ENCODE results near the gene ZNF585A. TPM values are rescaled to one million over a fixed set of nuclear protein-coding genes. Genes with fewer than 3 reads are reported as not detected.

The ZNF585A gene
- total and polyA plus RNA-seq, 2 of the 4 experiments (the other 2 are of a cell fraction), result 6.2 to 9.5 TPM

DNA sequence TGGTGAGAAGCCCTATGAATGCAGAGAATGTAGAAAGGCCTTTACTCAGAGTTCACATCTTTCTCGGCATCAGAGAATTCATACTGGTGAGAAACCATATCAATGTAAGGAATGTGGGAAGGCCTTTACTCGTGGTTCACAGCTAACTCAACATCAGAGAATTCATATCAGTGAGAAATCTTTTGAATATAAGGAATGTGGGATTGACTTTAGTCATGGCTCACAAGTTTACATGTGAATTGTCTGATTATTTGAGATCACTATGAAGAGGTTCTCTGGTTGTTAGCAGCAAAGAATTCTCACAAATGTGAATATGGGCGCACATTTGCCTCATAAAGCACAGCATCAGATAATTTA, 43.7 kb downstream of the ZNF585A start:
- Histone ChIP-seq H2BK15ac (ENCODE audit: low read depth, low read length) (no peak overlapping the region), H2AFZ (replicated peaks; ENCODE audit: low read length, poor library complexity) (no peak overlapping the region), H3K14ac (replicated peaks; ENCODE audit: low read depth, low read length) (no peak overlapping the region), H2BK20ac (ENCODE audit: low read depth, low read length) (no peak overlapping the region), H3K4me2 (ENCODE audit: low read depth, low read length) (no peak overlapping the region), H2AK9ac (replicated peaks; ENCODE audit: low read depth, low read length, poor library complexity) (no peak overlapping the region), H3K4me3 (ENCODE audit: insufficient read depth, low read depth, low read length) (no peak overlapping the region), H3K56ac (ENCODE audit: extremely low read depth, insufficient read depth, low read length) (no peak overlapping the region), H3K4ac (ENCODE audit: low read depth, low read length) (no peak overlapping the region), H2AK5ac (ENCODE audit: low read depth, low read length) (no peak overlapping the region), H2BK120ac (ENCODE audit: low read depth, low read length) (no peak overlapping the region), H3K18ac (ENCODE audit: low read depth, low read length) (no peak overlapping the region), H3K27me3 (ENCODE audit: control insufficient read depth, insufficient read depth, low read length) (no peaks in the 10 kb centered on the region), H4K20me1 (ENCODE audit: insufficient read depth, low read length) (no peaks in the 10 kb centered on the region), H3K27ac (ENCODE audit: insufficient read depth, low read length) (no peak overlapping the region), H2BK5ac (ENCODE audit: low read depth, low read length, poor library complexity, severe bottlenecking) (no peak overlapping the region), H3K9ac (ENCODE audit: low read depth, low read length) (no peak overlapping the region), H4K91ac (ENCODE audit: insufficient read depth, low read depth, low read length) (no peak overlapping the region), H3K36me3 (ENCODE audit: control insufficient read depth, insufficient read depth, low read length) (peaks cover 15% of the 10 kb centered on the region), H4K5ac (ENCODE audit: low read depth, low read length) (no peak overlapping the region), H3K9me3 (ENCODE audit: control insufficient read depth, insufficient read depth, low read length) (peaks cover 69% of the 10 kb centered on the region), H4K8ac (ENCODE audit: low read depth in 2 of 2, low read length in 2 of 2) (no peak overlapping the region), H3K4me1 (ENCODE audit: control insufficient read depth, insufficient read depth, low read length) (no peaks in the 10 kb centered on the region), H3K23ac (ENCODE audit: low read depth, low read length) (no peak overlapping the region), H3K9me1 (ENCODE audit: insufficient read depth, low read length) (no peaks in the 10 kb centered on the region), H3K79me1 (ENCODE audit: low read depth in 1 of 2, low read length in 2 of 2) (no peaks in the 10 kb centered on the region)
- POLR2A ChIA-PET (ENCODE audit: unreplicated experiment), result no interaction called here
- in situ Hi-C loops (cut with MboI; ENCODE audit: low sequenced_read_pairs), result no loop called here
- WGBS, 2 experiments (ENCODE audit: extremely low coverage in 2 of 2, insufficient read length in 1 of 2), result no CpG with 5 or more reads among the region's 3 CpGs
- dilution Hi-C loops (cut with HindIII; ENCODE audit: low sequenced_read_pairs, unreplicated experiment), result no loop called here
- intact Hi-C loops (cut with micrococcal nuclease), result no loop called here
- CTCF ChIA-PET, result no interaction called here
- DNase-seq (no peak), ATAC-seq (ENCODE audit: low read depth) (no peak)
- no TSS peak for BruUV-seq (replicated peaks)
- TF ChIP-seq MAFK (IDR thresholded peaks at IDR 0.05; ENCODE audit: low read depth, low read length), result no peak
- no peak for TF ChIP-seq RFX5 (IDR thresholded peaks at IDR 0.05; ENCODE audit: low read depth, low read length)
- TF ChIP-seq MAZ (IDR thresholded peaks at IDR 0.05; ENCODE audit: borderline replicate concordance, low read depth, low read length), result no peak
- no peak for TF ChIP-seq FOS (IDR thresholded peaks at IDR 0.05; ENCODE audit: low read depth, low read length)
- TF ChIP-seq, protein P1, sequence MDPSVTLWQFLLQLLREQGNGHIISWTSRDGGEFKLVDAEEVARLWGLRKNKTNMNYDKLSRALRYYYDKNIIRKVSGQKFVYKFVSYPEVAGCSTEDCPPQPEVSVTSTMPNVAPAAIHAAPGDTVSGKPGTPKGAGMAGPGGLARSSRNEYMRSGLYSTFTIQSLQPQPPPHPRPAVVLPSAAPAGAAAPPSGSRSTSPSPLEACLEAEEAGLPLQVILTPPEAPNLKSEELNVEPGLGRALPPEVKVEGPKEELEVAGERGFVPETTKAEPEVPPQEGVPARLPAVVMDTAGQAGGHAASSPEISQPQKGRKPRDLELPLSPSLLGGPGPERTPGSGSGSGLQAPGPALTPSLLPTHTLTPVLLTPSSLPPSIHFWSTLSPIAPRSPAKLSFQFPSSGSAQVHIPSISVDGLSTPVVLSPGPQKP (IDR thresholded peaks at IDR 0.05; ENCODE audit: borderline replicate concordance, low read depth, low read length), result no peak
- no peak for TF ChIP-seq NFE2L2 (IDR thresholded peaks at IDR 0.05; ENCODE audit: low read depth, low read length)
- TF ChIP-seq SMC3 (IDR thresholded peaks at IDR 0.05; ENCODE audit: low read depth, low read length), result no peak
- TF ChIP-seq CTCF (conservative IDR thresholded peaks at IDR 0.05; ENCODE audit: low read depth, low read length), result no peak
- no peak for TF ChIP-seq CEBPB (IDR thresholded peaks at IDR 0.05; ENCODE audit: low read depth, low read length)
- no peak for TF ChIP-seq MXI1 (IDR thresholded peaks at IDR 0.05; ENCODE audit: borderline replicate concordance, low read depth, low read length)
- TF ChIP-seq, protein P2, sequence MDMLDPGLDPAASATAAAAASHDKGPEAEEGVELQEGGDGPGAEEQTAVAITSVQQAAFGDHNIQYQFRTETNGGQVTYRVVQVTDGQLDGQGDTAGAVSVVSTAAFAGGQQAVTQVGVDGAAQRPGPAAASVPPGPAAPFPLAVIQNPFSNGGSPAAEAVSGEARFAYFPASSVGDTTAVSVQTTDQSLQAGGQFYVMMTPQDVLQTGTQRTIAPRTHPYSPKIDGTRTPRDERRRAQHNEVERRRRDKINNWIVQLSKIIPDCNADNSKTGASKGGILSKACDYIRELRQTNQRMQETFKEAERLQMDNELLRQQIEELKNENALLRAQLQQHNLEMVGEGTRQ (IDR thresholded peaks at IDR 0.05; ENCODE audit: low read depth, low read length), result no peak
- TF ChIP-seq RCOR1 (IDR thresholded peaks at IDR 0.05; ENCODE audit: insufficient replicate concordance, low read length), result no peak
- TF ChIP-seq CHD1 (IDR thresholded peaks at IDR 0.05; ENCODE audit: low read depth, low read length), result no peak
- no peak for TF ChIP-seq RAD21 (IDR thresholded peaks at IDR 0.05; ENCODE audit: low read length)
- TF ChIP-seq BHLHE40 (IDR thresholded peaks at IDR 0.05; ENCODE audit: low read depth, low read length), result no peak
- no peak for TF ChIP-seq POLR2A (IDR thresholded peaks at IDR 0.05; ENCODE audit: low read depth, low read length)
